Measurements from ENCODE around the gene CFDP1. TPM values are rescaled to one million over a fixed set of nuclear protein-coding genes. Genes with fewer than 3 reads are reported as not detected.

Gene CFDP1
- total RNA-seq, 1 experiment from 2014 or later = 64.1 TPM

- Mint-ChIP-seq H3K36me3 (ENCODE audit: insufficient read depth, unreplicated experiment) (peaks cover 22% of the 10 kb centered on the region), H3K4me1 (ENCODE audit: low read depth, unreplicated experiment) (no peaks in the 10 kb centered on the region), H3K4me3 (ENCODE audit: low read depth, unreplicated experiment) (no peak overlapping the region), H3K27ac (ENCODE audit: unreplicated experiment) (no peak overlapping the region), H3K9me3 (ENCODE audit: low read depth, unreplicated experiment) (no peaks in the 10 kb centered on the region), H3K27me3 (ENCODE audit: unreplicated experiment) (no peaks in the 10 kb centered on the region)
- TF ChIP-seq CTCF (IDR thresholded peaks at IDR 0.05; ENCODE audit: unreplicated experiment) = no peak
- DNase-seq = no peak
- CTCF ChIA-PET = no interaction called here
- intact Hi-C loops (cut with micrococcal nuclease; ENCODE audit: unreplicated experiment) = no loop called here
- BruUV-seq (replicated peaks) = no TSS peak
These were observed 71.4 kb downstream of the CFDP1 start for GRCh38 chr16:75361936-75362335.

- Mint-ChIP-seq H3K36me3 (ENCODE audit: insufficient read depth, unreplicated experiment) (peaks cover 17% of the 10 kb centered on the region), H3K9me3 (ENCODE audit: low read depth, unreplicated experiment) (no peaks in the 10 kb centered on the region), H3K27ac (ENCODE audit: unreplicated experiment) (no peak overlapping the region), H3K27me3 (ENCODE audit: unreplicated experiment) (no peaks in the 10 kb centered on the region), H3K4me3 (ENCODE audit: low read depth, unreplicated experiment) (no peak overlapping the region), H3K4me1 (ENCODE audit: low read depth, unreplicated experiment) (no peaks in the 10 kb centered on the region)
- no peak for TF ChIP-seq CTCF (IDR thresholded peaks at IDR 0.05; ENCODE audit: unreplicated experiment)
- BruUV-seq (replicated peaks) = no TSS peak
- intact Hi-C loops (cut with micrococcal nuclease; ENCODE audit: unreplicated experiment) = no loop called here
- no peak for DNase-seq
- CTCF ChIA-PET = no interaction called here
These were observed 79.1 kb downstream of the CFDP1 start for GRCh38 chr16:75354170-75354569.

- no peaks in the 10 kb centered on the region for H3K4me1 Mint-ChIP-seq (ENCODE audit: low read depth, unreplicated experiment)
- intact Hi-C loops (cut with micrococcal nuclease; ENCODE audit: unreplicated experiment) = no loop called here
- DNase-seq = no peak
- TF ChIP-seq CTCF (IDR thresholded peaks at IDR 0.05; ENCODE audit: unreplicated experiment) = no peak
- no TSS peak for BruUV-seq (replicated peaks)
- no peak overlapping the region for H3K4me3 Mint-ChIP-seq (ENCODE audit: low read depth, unreplicated experiment)
- CTCF ChIA-PET = no interaction called here
- peaks cover 18% of the 10 kb centered on the region for H3K36me3 Mint-ChIP-seq (ENCODE audit: insufficient read depth, unreplicated experiment)
- H3K27me3 Mint-ChIP-seq (ENCODE audit: unreplicated experiment) = no peaks in the 10 kb centered on the region
- no peak overlapping the region for H3K27ac Mint-ChIP-seq (ENCODE audit: unreplicated experiment)
- no peaks in the 10 kb centered on the region for H3K9me3 Mint-ChIP-seq (ENCODE audit: low read depth, unreplicated experiment)
These were observed 82.1 kb downstream of the CFDP1 start for GRCh38 chr16:75351183-75351582.

- H3K36me3 Mint-ChIP-seq (ENCODE audit: insufficient read depth, unreplicated experiment) = peaks cover 13% of the 10 kb centered on the region
- no TSS peak for BruUV-seq (replicated peaks)
- H3K4me3 Mint-ChIP-seq (ENCODE audit: low read depth, unreplicated experiment) = no peak overlapping the region
- CTCF ChIA-PET = no interaction called here
- intact Hi-C loops (cut with micrococcal nuclease; ENCODE audit: unreplicated experiment) = no loop called here
- H3K27ac Mint-ChIP-seq (ENCODE audit: unreplicated experiment) = no peak overlapping the region
- no peak for DNase-seq
- TF ChIP-seq CTCF (IDR thresholded peaks at IDR 0.05; ENCODE audit: unreplicated experiment) = no peak
- no peaks in the 10 kb centered on the region for H3K9me3 Mint-ChIP-seq (ENCODE audit: low read depth, unreplicated experiment)
- no peaks in the 10 kb centered on the region for H3K27me3 Mint-ChIP-seq (ENCODE audit: unreplicated experiment)
- peaks cover 31% of the 10 kb centered on the region for H3K4me1 Mint-ChIP-seq (ENCODE audit: low read depth, unreplicated experiment)
These were observed 87.6 kb downstream of the CFDP1 start for GRCh38 chr16:75345711-75346110.

GRCh38 chr16:75343941-75344340 is 89.4 kb downstream of the CFDP1 start:
- H3K27ac Mint-ChIP-seq (ENCODE audit: unreplicated experiment) = no peak overlapping the region
- intact Hi-C loops (cut with micrococcal nuclease; ENCODE audit: unreplicated experiment) = no loop called here
- no TSS peak for BruUV-seq (replicated peaks)
- H3K27me3 Mint-ChIP-seq (ENCODE audit: unreplicated experiment) = no peaks in the 10 kb centered on the region
- H3K4me1 Mint-ChIP-seq (ENCODE audit: low read depth, unreplicated experiment) = peaks cover 46% of the 10 kb centered on the region
- DNase-seq = no peak
- no peak overlapping the region for H3K4me3 Mint-ChIP-seq (ENCODE audit: low read depth, unreplicated experiment)
- H3K36me3 Mint-ChIP-seq (ENCODE audit: insufficient read depth, unreplicated experiment) = peaks cover 13% of the 10 kb centered on the region
- H3K9me3 Mint-ChIP-seq (ENCODE audit: low read depth, unreplicated experiment) = no peaks in the 10 kb centered on the region
- CTCF ChIA-PET = no interaction called here
- no peak for TF ChIP-seq CTCF (IDR thresholded peaks at IDR 0.05; ENCODE audit: unreplicated experiment)

Data from Calu3 (cell line).